ENCODE measurements around the gene ZNF688. TPM values are rescaled to one million over a fixed set of nuclear protein-coding genes. Genes with fewer than 3 reads are reported as not detected.
"Not testable (repeated sequence)": the region's sequence is repeated elsewhere in the genome, so short reads cannot be mapped to it uniquely, and the experiment has no call there.

Gene ZNF688
- total and polyA plus RNA-seq, 4 donors, result 3.4 to 8.9 (median 4.8) TPM

GRCh38 chr16:30539000-30539964, 32.2 kb downstream of the ZNF688 start:
- H3K36me3 ChIP-seq (ENCODE audit: control insufficient read depth in 4 of 4, insufficient read depth in 3 of 4, low read depth in 1 of 4, low read length in 3 of 4), result no peaks in the 10 kb centered on the region
- H3K9ac ChIP-seq (ENCODE audit: low read depth in 1 of 2, low read length in 2 of 2), result no peak overlapping the region
- H3K27me3 ChIP-seq (ENCODE audit: control insufficient read depth in 4 of 4, insufficient read depth in 4 of 4, low read length in 3 of 4), result no peaks in the 10 kb centered on the region
- H3K9me3 ChIP-seq (ENCODE audit: control insufficient read depth in 4 of 4, low read length in 3 of 4), result no peaks in the 10 kb centered on the region
- no peak overlapping the region for H3K27ac ChIP-seq (ENCODE audit: low read depth in 1 of 2, low read length in 2 of 2)
- 82% methylated on average over 8 of the region's 8 CpGs for WGBS
- H3K4me1 ChIP-seq (ENCODE audit: control insufficient read depth in 4 of 4, insufficient read depth in 4 of 4, low read length in 3 of 4), result peaks cover 0 to 13% (median 5%) of the 10 kb centered on the region in 4 donors
- TF ChIP-seq NR2F2 (IDR thresholded peaks at IDR 0.05), result no peak
- no peak for TF ChIP-seq FOXA1 (IDR thresholded peaks at IDR 0.05)
- no peak for TF ChIP-seq YY1 (IDR thresholded peaks at IDR 0.05)
- no peak for TF ChIP-seq FOXA2 (IDR thresholded peaks at IDR 0.05)
- no peak for TF ChIP-seq JUND (IDR thresholded peaks at IDR 0.05)
- TF ChIP-seq SP1 (IDR thresholded peaks at IDR 0.05), result no peak
- TF ChIP-seq GABPA (IDR thresholded peaks at IDR 0.05 in 1 of 2, conservative IDR thresholded peaks at IDR 0.05 in 1 of 2), result no peak
- TF ChIP-seq MAX (IDR thresholded peaks at IDR 0.05), result no peak
- TF ChIP-seq REST (IDR thresholded peaks at IDR 0.05), result no peak
- no peak for TF ChIP-seq HNF4G (IDR thresholded peaks at IDR 0.05)
- no peak for TF ChIP-seq HNF4A (conservative IDR thresholded peaks at IDR 0.05)
- TF ChIP-seq, protein P1, sequence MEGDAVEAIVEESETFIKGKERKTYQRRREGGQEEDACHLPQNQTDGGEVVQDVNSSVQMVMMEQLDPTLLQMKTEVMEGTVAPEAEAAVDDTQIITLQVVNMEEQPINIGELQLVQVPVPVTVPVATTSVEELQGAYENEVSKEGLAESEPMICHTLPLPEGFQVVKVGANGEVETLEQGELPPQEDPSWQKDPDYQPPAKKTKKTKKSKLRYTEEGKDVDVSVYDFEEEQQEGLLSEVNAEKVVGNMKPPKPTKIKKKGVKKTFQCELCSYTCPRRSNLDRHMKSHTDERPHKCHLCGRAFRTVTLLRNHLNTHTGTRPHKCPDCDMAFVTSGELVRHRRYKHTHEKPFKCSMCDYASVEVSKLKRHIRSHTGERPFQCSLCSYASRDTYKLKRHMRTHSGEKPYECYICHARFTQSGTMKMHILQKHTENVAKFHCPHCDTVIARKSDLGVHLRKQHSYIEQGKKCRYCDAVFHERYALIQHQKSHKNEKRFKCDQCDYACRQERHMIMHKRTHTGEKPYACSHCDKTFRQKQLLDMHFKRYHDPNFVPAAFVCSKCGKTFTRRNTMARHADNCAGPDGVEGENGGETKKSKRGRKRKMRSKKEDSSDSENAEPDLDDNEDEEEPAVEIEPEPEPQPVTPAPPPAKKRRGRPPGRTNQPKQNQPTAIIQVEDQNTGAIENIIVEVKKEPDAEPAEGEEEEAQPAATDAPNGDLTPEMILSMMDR (IDR thresholded peaks at IDR 0.05; ENCODE audit: low read depth, low read length, missing input control), result no peak
- TF ChIP-seq RXRA (IDR thresholded peaks at IDR 0.05), result no peak
- TF ChIP-seq TAF1 (conservative IDR thresholded peaks at IDR 0.05), result no peak
- TF ChIP-seq ZBTB33 (IDR thresholded peaks at IDR 0.05), result no peak
- no peak for TF ChIP-seq EGR1 (IDR thresholded peaks at IDR 0.05; ENCODE audit: low read depth in 2 of 2)
- TF ChIP-seq, protein P2, sequence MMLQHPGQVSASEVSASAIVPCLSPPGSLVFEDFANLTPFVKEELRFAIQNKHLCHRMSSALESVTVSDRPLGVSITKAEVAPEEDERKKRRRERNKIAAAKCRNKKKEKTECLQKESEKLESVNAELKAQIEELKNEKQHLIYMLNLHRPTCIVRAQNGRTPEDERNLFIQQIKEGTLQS (IDR thresholded peaks at IDR 0.05), result no peak
- no peak for TF ChIP-seq RAD21 (IDR thresholded peaks at IDR 0.05)
- DNase-seq (ENCODE audit: low spot score), result no peak
- H3K4me3 ChIP-seq (ENCODE audit: low read depth in 1 of 3, low read length in 3 of 3), result no peak overlapping the region

- H3K9ac ChIP-seq (ENCODE audit: low read depth in 1 of 2, low read length in 2 of 2), result not testable (repeated sequence)
These were observed 35.0 kb downstream of the ZNF688 start for GRCh38 chr16:30536391-30537024.

More at GRCh38 chr16:30536391-30537024, 35.0 kb downstream of the ZNF688 start:
- DNase-seq (ENCODE audit: low spot score); H3K36me3 ChIP-seq (ENCODE audit: control insufficient read depth in 4 of 4, insufficient read depth in 3 of 4, low read depth in 1 of 4, low read length in 3 of 4); H3K4me3 ChIP-seq (ENCODE audit: low read depth in 1 of 3, low read length in 3 of 3); H3K9me3 ChIP-seq (ENCODE audit: control insufficient read depth in 4 of 4, low read length in 3 of 4); H3K27ac ChIP-seq (ENCODE audit: low read depth in 1 of 2, low read length in 2 of 2); H3K27me3 ChIP-seq (ENCODE audit: control insufficient read depth in 4 of 4, insufficient read depth in 4 of 4, low read length in 3 of 4): not testable (repeated sequence)
- 95% methylated on average over 13 of the region's 13 CpGs for WGBS
- H3K4me1 ChIP-seq (ENCODE audit: control insufficient read depth in 4 of 4, insufficient read depth in 4 of 4, low read length in 3 of 4), result peaks cover 3 to 27% (median 12%) of the 10 kb centered on the region in 4 donors

Measured in liver (tissue), 9 donors.